Neuronal stem cell (in vitro differentiated cells): ENCODE results near the gene ARL14EP.

ENCODE experiments used
- DNase-seq: peaks from one replicate; pipeline ENCODE4 v3.0.0-alpha.2; 2013; ENCODE audit warnings: low spot score
- H2AFZ ChIP-seq: one replicate; pipeline ENCODE4 v1.6.1; 2013; ENCODE audit warnings: mild to moderate bottlenecking, low read length, inconsistent platforms
- H2AK5ac ChIP-seq: 2 replicates; pipeline ENCODE4 v1.6.1; 2013; ENCODE audit warnings: low read depth, mild to moderate bottlenecking, inconsistent platforms, low read length, moderate library complexity, mixed read lengths
- H2BK120ac ChIP-seq: 2 replicates; pipeline ENCODE4 v1.6.1; 2013; ENCODE audit warnings: low read depth, mild to moderate bottlenecking, inconsistent platforms, low read length, moderate library complexity, mixed read lengths
- H2BK12ac ChIP-seq: one replicate; pipeline ENCODE4 v1.6.1; 2013; ENCODE audit warnings: low read length, inconsistent platforms
- H2BK15ac ChIP-seq: 2 replicates; pipeline ENCODE4 v1.6.1; 2013; ENCODE audit warnings: mild to moderate bottlenecking, low read length, inconsistent platforms, mixed read lengths
- H2BK5ac ChIP-seq: one replicate; pipeline ENCODE4 v1.6.1; 2013; ENCODE audit warnings: inconsistent platforms, mild to moderate bottlenecking, low read length, moderate library complexity
- H3K14ac ChIP-seq: one replicate; pipeline ENCODE4 v1.6.1; 2013; ENCODE audit warnings: low read length, inconsistent platforms
- H3K18ac ChIP-seq: 2 replicates; pipeline ENCODE4 v1.6.1; 2013; ENCODE audit warnings: low read length, inconsistent platforms
- H3K23ac ChIP-seq: 2 replicates; pipeline ENCODE4 v1.6.1; 2013; ENCODE audit warnings: low read depth, mild to moderate bottlenecking, mixed read lengths, low read length, inconsistent platforms; ENCODE audit not compliant: poor library complexity
- H3K27ac ChIP-seq: replicated peaks from 3 replicates; pipeline ENCODE4 v1.5.1; 2013; ENCODE audit warnings: low read length, inconsistent platforms
- H3K27me3 ChIP-seq, 3 experiments: 2 replicates each; pipeline ENCODE4 v1.6.1; 2013; ENCODE audit warnings: low read length in 3 of 3, mild to moderate bottlenecking in 2 of 3, inconsistent platforms in 1 of 3, low read depth in 1 of 3, mixed read lengths in 1 of 3, moderate library complexity in 1 of 3; ENCODE audit not compliant: control insufficient read depth in 3 of 3, insufficient read depth in 3 of 3
- H3K36me3 ChIP-seq, 2 donors: replicated peaks in 1 of 2; 2 replicates each; pipeline ENCODE4 v1.6.1; 2013; ENCODE audit warnings: low read length in 2 of 2; ENCODE audit not compliant: control insufficient read depth in 2 of 2, insufficient read depth in 2 of 2
- H3K4ac ChIP-seq: 2 replicates; pipeline ENCODE4 v1.6.1; 2013; ENCODE audit warnings: inconsistent platforms, mild to moderate bottlenecking, low read length, moderate library complexity
- H3K4me1 ChIP-seq, 2 donors: 1 replicate in 1 of 2; 2 replicates in 1 of 2; pipeline ENCODE4 v1.6.1; 2013; ENCODE audit warnings: low read length in 2 of 2, low read depth in 1 of 2; ENCODE audit not compliant: control insufficient read depth in 2 of 2, insufficient read depth in 1 of 2
- H3K4me2 ChIP-seq: one replicate; pipeline ENCODE4 v1.6.1; 2013; ENCODE audit warnings: mild to moderate bottlenecking, low read length, inconsistent platforms; ENCODE audit not compliant: insufficient read depth, poor library complexity, severe bottlenecking
- H3K4me3 ChIP-seq, 2 donors: 2 replicates each; pipeline ENCODE4 v1.5.1; 2013; ENCODE audit warnings: low read length in 2 of 2, mild to moderate bottlenecking in 2 of 2, inconsistent platforms in 1 of 2, moderate library complexity in 1 of 2
- H3K79me1 ChIP-seq: one replicate; pipeline ENCODE4 v1.6.1; 2013; ENCODE audit warnings: low read depth, mild to moderate bottlenecking, inconsistent platforms, low read length, moderate library complexity
- H3K9ac ChIP-seq: one replicate; pipeline ENCODE4 v1.6.1; 2013; ENCODE audit warnings: mild to moderate bottlenecking, low read depth, low read length, inconsistent platforms; ENCODE audit not compliant: poor library complexity
- H3K9me3 ChIP-seq, 2 donors: replicated peaks in 1 of 2; 2 replicates each; pipeline versions ENCODE3 to v1.6.1; 2013; ENCODE audit warnings: low read length in 2 of 2, mild to moderate bottlenecking in 2 of 2, inconsistent platforms in 1 of 2, low read depth in 1 of 2, mixed read lengths in 1 of 2, moderate library complexity in 1 of 2; ENCODE audit not compliant: control insufficient read depth in 2 of 2, insufficient read depth in 1 of 2
- H4K8ac ChIP-seq: one replicate; pipeline ENCODE4 v1.6.1; 2013; ENCODE audit warnings: low read depth, mild to moderate bottlenecking, inconsistent platforms, low read length, moderate library complexity
- H4K91ac ChIP-seq: one replicate; pipeline ENCODE4 v1.6.1; 2013; ENCODE audit warnings: low read length, low read depth, mild to moderate bottlenecking, inconsistent platforms; ENCODE audit not compliant: poor library complexity
- WGBS, 2 donors: extraction: QIAGEN DNeasy Blood & Tissue Kit; methylation state at CpG; one replicate each; pipeline ENCODE4 v1.1.7; 2013; ENCODE audit warnings: missing lambda C conversion rate in 2 of 2, mixed read lengths in 1 of 2; ENCODE audit not compliant: insufficient read length in 2 of 2, insufficient replicate concordance in 1 of 2; ENCODE audit errors: extremely low coverage in 2 of 2; 5-methylcytosine and 5-hydroxymethylcytosine counted together

Gene ARL14EP

DNA sequence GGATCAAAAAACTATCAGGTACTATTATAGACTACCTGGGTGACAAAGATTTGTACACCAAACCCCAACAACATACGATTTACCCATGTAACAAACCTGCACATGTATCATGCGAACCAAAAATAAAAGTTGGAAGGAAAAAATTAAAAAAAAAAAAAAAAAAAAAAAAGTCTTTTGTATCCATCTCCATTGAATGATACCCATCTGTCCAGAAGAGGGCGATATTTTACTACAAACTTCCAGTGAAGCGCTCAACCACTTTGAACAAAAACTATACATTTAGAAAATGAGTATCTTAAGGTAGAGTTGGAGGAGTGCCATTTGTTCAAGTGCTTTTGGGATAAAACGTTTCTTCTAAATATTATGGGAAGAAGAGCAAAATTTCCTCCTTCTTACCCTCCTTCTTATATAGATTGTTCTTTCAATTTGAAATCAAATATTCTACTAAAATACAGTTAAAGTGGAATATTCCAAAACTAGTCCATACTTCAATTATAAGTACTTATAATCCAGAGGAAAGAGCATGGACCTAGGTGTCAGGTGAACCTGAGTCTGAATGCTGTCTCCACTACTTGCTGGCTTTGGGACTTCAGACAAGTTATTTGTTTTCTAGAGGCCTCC lies 23.3 kb downstream of the ARL14EP start:
- no peak overlapping the region for H3K14ac ChIP-seq
- H3K79me1 ChIP-seq: no peaks in the 10 kb centered on the region
- H4K8ac ChIP-seq: no peak overlapping the region
- peaks cover 0 to 2% of the 10 kb centered on the region in 2 donors for H3K9me3 ChIP-seq
- no peak overlapping the region for H3K4me3 ChIP-seq
- H3K4me1 ChIP-seq: no peaks in the 10 kb centered on the region
- H3K27me3 ChIP-seq: no peaks in the 10 kb centered on the region
- H3K4me2 ChIP-seq: no peak overlapping the region
- no peak overlapping the region for H2BK5ac ChIP-seq
- H3K27ac ChIP-seq: no peak overlapping the region
- H4K91ac ChIP-seq: no peak overlapping the region
- H3K36me3 ChIP-seq: no peaks in the 10 kb centered on the region
- no peak overlapping the region for H2BK12ac ChIP-seq
- no peak overlapping the region for H2AFZ ChIP-seq
- no peak overlapping the region for H3K23ac ChIP-seq
- no peak overlapping the region for H2BK15ac ChIP-seq
- no peak overlapping the region for H2BK120ac ChIP-seq
- no peak overlapping the region for H3K9ac ChIP-seq
- no peak overlapping the region for H3K4ac ChIP-seq
- WGBS, 2 donors: no CpG with 5 or more reads among the region's 5 CpGs
- H2AK5ac ChIP-seq: no peak overlapping the region
- DNase-seq: peak; percentile 58
- no peak overlapping the region for H3K18ac ChIP-seq

DNA sequence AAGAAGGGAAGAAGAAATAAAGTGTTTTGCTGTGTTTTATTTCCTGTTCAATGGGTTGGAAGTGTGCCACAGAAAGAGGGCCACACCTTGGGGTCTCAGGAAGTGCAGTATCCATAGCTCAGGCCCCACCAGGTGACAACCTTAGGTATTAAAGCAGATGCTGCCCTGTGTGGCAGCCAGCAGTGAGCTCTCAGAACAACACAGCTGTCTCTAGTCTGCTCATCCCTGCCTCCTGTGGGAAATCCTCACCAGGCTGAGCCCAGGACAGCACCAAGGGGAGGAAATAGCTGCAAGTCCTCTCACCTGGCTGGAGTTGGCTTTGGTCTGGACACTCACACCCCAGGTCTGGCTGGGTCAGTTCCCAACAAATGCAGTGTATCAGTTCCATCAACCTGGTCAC lies 25.1 kb downstream of the ARL14EP start:
- Histone ChIP-seq H3K23ac (no peak overlapping the region), H3K14ac (no peak overlapping the region), H4K8ac (no peak overlapping the region), H2BK12ac (no peak overlapping the region), H3K18ac (peak overlapping the region; percentile 0), H2BK15ac (no peak overlapping the region), H3K4me1 (no peaks in the 10 kb centered on the region), H2AFZ (no peak overlapping the region), H3K27ac (no peak overlapping the region), H3K79me1 (no peaks in the 10 kb centered on the region), H3K4ac (no peak overlapping the region), H3K9ac (no peak overlapping the region), H3K9me3 (no peaks in the 10 kb centered on the region), H3K36me3 (no peaks in the 10 kb centered on the region), H3K4me2 (no peak overlapping the region), H2BK5ac (no peak overlapping the region), H3K4me3 (no peak overlapping the region), H4K91ac (no peak overlapping the region), H2BK120ac (no peak overlapping the region), H2AK5ac (no peak overlapping the region), H3K27me3 (peaks cover 0 to 7% (median 0%) of the 10 kb centered on the region in 3 experiments)
- no peak for DNase-seq

DNA sequence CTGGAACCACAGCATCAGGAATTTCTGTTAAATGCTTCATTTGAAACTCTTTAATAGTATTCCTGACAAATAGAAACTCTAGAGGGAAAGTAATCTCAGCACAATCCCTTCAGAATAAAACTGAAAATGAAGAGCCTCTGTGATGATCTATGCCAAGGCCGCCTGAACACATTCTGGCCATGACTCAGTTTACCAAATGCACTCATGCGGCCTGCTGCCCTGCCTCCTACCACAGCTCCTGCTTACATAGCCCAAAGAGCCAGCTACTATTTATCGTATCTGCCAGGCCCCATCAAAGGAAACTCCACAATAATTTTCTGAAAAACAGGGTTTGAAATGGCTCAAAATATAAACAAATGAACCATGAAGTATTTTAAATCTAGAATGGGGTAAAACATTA lies 27.0 kb downstream of the ARL14EP start:
- H3K36me3 ChIP-seq: no peaks in the 10 kb centered on the region
- no CpG with 5 or more reads among the region's 3 CpGs for WGBS, 2 donors
- no peak overlapping the region for H2BK15ac ChIP-seq
- no peaks in the 10 kb centered on the region for H3K9me3 ChIP-seq
- no peak overlapping the region for H3K9ac ChIP-seq
- H3K79me1 ChIP-seq: no peaks in the 10 kb centered on the region
- H3K4me1 ChIP-seq: no peaks in the 10 kb centered on the region
- no peak overlapping the region for H2BK120ac ChIP-seq
- no peak overlapping the region for H3K4me3 ChIP-seq
- no peak overlapping the region for H2AFZ ChIP-seq
- H3K18ac ChIP-seq: no peak overlapping the region
- H2BK5ac ChIP-seq: no peak overlapping the region
- no peak overlapping the region for H3K14ac ChIP-seq
- H2AK5ac ChIP-seq: no peak overlapping the region
- no peak overlapping the region for H4K8ac ChIP-seq
- no peak overlapping the region for H3K23ac ChIP-seq
- no peak for DNase-seq
- H3K27me3 ChIP-seq: peaks cover 0 to 9% (median 0%) of the 10 kb centered on the region in 3 experiments
- no peak overlapping the region for H3K27ac ChIP-seq
- no peak overlapping the region for H4K91ac ChIP-seq
- no peak overlapping the region for H2BK12ac ChIP-seq
- H3K4me2 ChIP-seq: no peak overlapping the region
- no peak overlapping the region for H3K4ac ChIP-seq

DNA sequence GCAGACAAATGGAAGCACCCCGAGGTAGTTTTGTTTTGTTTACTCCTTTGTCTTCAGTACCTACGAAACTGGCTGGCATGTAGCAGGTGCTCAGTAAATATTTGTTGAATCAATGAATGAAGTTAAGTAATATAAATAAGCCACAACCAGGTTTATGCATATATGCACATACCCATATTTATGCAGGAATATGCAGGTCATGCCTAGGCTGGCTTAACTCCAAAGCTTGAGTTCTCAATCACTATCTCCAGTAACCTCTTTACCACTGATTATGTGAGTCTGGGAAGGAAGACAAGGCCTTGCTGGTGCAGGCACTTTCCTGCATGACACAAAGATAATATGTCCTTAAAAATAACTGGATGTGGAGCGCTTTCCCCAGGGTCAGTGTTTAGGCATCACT lies 27.5 kb downstream of the ARL14EP start:
- no peak overlapping the region for H2BK12ac ChIP-seq
- peaks cover 0 to 9% (median 0%) of the 10 kb centered on the region in 3 experiments for H3K27me3 ChIP-seq
- H3K27ac ChIP-seq: no peak overlapping the region

More for the DNA sequence above, 27.5 kb downstream of the ARL14EP start:
- H3K4me1 ChIP-seq: no peaks in the 10 kb centered on the region
- no peak overlapping the region for H3K18ac ChIP-seq
- H3K79me1 ChIP-seq: no peaks in the 10 kb centered on the region
- H3K4ac ChIP-seq: no peak overlapping the region
- no peak overlapping the region for H3K4me3 ChIP-seq
- H3K9me3 ChIP-seq: no peaks in the 10 kb centered on the region
- H2BK5ac ChIP-seq: no peak overlapping the region
- no peak overlapping the region for H3K14ac ChIP-seq
- no peak overlapping the region for H3K4me2 ChIP-seq
- H2BK120ac ChIP-seq: no peak overlapping the region
- no peak overlapping the region for H4K91ac ChIP-seq
- WGBS, 2 donors: no CpG with 5 or more reads among the region's 3 CpGs
- H4K8ac ChIP-seq: no peak overlapping the region
- H2BK15ac ChIP-seq: no peak overlapping the region
- no peak overlapping the region for H2AK5ac ChIP-seq
- no peak overlapping the region for H3K9ac ChIP-seq
- H3K23ac ChIP-seq: no peak overlapping the region
- no peaks in the 10 kb centered on the region for H3K36me3 ChIP-seq
- H2AFZ ChIP-seq: no peak overlapping the region
- DNase-seq: no peak
